ENCODE results near the gene LEMD3. TPM values are rescaled to one million over a fixed set of nuclear protein-coding genes. Genes with fewer than 3 reads are reported as not detected.

The LEMD3 gene
- total RNA-seq, 1 experiment from 2014 or later: 57.8 TPM

DNA sequence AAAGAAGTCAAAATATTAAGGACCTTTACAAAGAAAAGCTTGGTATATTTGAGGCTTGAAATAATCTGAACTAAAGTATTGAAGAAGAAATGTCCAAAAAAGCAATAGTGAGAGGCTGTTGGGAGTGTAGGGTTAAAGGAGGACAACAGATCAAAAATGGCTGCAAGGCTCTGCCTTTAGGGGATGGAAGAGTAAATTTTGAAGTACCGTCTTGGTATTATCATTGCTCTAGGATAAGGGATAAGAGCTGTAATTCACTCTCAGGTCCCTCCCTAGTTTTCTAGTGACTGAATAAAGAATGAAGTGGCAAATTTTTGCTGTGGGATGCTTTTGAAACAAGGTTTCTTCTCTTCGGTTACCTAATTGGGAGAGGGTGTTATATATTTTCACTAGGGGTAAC, 38.7 kb downstream of the LEMD3 start:
- Histone ChIP-seq H4K20me1 (ENCODE audit: low read length) (no peaks in the 10 kb centered on the region), H3K4me1 (ENCODE audit: insufficient read depth, low read length) (no peaks in the 10 kb centered on the region), H3K9me3 (ENCODE audit: low read length) (no peaks in the 10 kb centered on the region), H3K36me3 (ENCODE audit: low read depth, low read length) (0 out of 2 replicates have a peak, but pooled peaks cover 2% of the 10 kb centered on the region), H3F3A (ENCODE audit: low read length, unreplicated experiment) (no peaks in the 10 kb centered on the region), H3K9ac (ENCODE audit: low read length) (no peak overlapping the region), H3K4me2 (ENCODE audit: low read length) (no peak overlapping the region), H3K27me3 (ENCODE audit: low read length) (no peaks in the 10 kb centered on the region), H3K27ac (ENCODE audit: low read length) (no peak overlapping the region), H3K9me2 (replicated peaks; ENCODE audit: low read length) (no peaks in the 10 kb centered on the region), H3K4me3 (ENCODE audit: low read length) (no peak overlapping the region), H2AFZ (ENCODE audit: low read length) (no peak overlapping the region), H3K79me2 (ENCODE audit: low read length) (peaks cover 55% of the 10 kb centered on the region)
- no peak for ATAC-seq
- TF ChIP-seq EZH2phosphoT487 (IDR thresholded peaks at IDR 0.05; ENCODE audit: borderline replicate concordance, low read length) (no peak), EZH2 (IDR thresholded peaks at IDR 0.05; ENCODE audit: low read length, unreplicated experiment) (no peak)
- TF ChIP-seq, protein P1, sequence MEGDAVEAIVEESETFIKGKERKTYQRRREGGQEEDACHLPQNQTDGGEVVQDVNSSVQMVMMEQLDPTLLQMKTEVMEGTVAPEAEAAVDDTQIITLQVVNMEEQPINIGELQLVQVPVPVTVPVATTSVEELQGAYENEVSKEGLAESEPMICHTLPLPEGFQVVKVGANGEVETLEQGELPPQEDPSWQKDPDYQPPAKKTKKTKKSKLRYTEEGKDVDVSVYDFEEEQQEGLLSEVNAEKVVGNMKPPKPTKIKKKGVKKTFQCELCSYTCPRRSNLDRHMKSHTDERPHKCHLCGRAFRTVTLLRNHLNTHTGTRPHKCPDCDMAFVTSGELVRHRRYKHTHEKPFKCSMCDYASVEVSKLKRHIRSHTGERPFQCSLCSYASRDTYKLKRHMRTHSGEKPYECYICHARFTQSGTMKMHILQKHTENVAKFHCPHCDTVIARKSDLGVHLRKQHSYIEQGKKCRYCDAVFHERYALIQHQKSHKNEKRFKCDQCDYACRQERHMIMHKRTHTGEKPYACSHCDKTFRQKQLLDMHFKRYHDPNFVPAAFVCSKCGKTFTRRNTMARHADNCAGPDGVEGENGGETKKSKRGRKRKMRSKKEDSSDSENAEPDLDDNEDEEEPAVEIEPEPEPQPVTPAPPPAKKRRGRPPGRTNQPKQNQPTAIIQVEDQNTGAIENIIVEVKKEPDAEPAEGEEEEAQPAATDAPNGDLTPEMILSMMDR (conservative IDR thresholded peaks at IDR 0.05; ENCODE audit: low read depth, low read length): no peak
- intact Hi-C loops (cut with micrococcal nuclease): no loop called here
- BruUV-seq (replicated peaks): no TSS peak
- DNase-seq: no peak
- CTCF ChIA-PET: no interaction called here
- POLR2A ChIA-PET (ENCODE audit: unreplicated experiment): interaction anchor here (0.6 kb wide), 1 partner anchor 923 kb away, joined by 3 read pairs; the partner anchor contains the start of gene LLPH

DNA sequence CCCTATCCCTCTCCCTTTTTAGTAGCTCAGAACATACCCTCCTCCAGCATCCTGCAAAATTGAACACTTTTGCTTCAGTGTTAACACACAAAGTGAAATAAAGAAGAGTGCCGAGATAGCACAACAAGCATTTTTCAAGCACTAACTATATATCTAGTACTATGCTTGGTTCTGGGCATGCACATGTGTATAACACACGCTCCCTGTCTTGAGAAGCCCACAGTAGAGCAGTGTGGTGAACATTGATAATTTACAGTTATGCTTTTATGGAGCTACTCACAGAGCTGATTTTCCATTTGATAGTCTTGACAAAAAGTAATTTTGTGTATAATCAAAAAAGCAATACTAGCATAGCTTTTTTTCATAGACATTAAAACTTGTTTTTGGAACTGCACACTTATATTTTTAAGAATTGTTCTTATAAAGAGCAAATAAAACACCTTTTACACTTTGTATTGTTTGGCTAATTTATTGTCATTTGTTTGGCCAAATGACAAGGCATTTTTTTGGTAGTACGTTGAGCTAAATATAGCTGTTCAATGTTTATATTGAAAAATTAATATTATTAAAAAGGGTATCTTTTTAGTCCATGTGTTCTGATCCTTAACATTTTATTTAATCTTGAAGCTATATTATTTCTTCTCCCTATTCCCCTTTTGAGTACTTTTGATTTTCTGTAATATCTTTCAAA, 39.7 kb downstream of the LEMD3 start:
- no peak for ATAC-seq
- Histone ChIP-seq H3K9me3 (ENCODE audit: low read length) (no peaks in the 10 kb centered on the region), H3K9ac (ENCODE audit: low read length) (no peak overlapping the region), H3K36me3 (ENCODE audit: low read depth, low read length) (0 out of 2 replicates have a peak, but pooled peaks cover 2% of the 10 kb centered on the region), H3K9me2 (replicated peaks; ENCODE audit: low read length) (no peaks in the 10 kb centered on the region), H3K4me2 (ENCODE audit: low read length) (no peak overlapping the region), H3K27ac (ENCODE audit: low read length) (no peak overlapping the region), H4K20me1 (ENCODE audit: low read length) (no peaks in the 10 kb centered on the region), H2AFZ (ENCODE audit: low read length) (no peak overlapping the region), H3K4me3 (ENCODE audit: low read length) (no peak overlapping the region), H3F3A (ENCODE audit: low read length, unreplicated experiment) (no peaks in the 10 kb centered on the region), H3K4me1 (ENCODE audit: insufficient read depth, low read length) (no peaks in the 10 kb centered on the region), H3K27me3 (ENCODE audit: low read length) (no peaks in the 10 kb centered on the region), H3K79me2 (ENCODE audit: low read length) (peaks cover 45% of the 10 kb centered on the region)
- intact Hi-C loops (cut with micrococcal nuclease): no loop called here
- no TSS peak for BruUV-seq (replicated peaks)
- TF ChIP-seq, protein P1 (conservative IDR thresholded peaks at IDR 0.05; ENCODE audit: low read depth, low read length): no peak
- TF ChIP-seq EZH2 (IDR thresholded peaks at IDR 0.05; ENCODE audit: low read length, unreplicated experiment): no peak
- TF ChIP-seq EZH2phosphoT487 (IDR thresholded peaks at IDR 0.05; ENCODE audit: borderline replicate concordance, low read length): no peak
- no peak for DNase-seq
- ChIA-PET CTCF (no interaction called here), POLR2A (ENCODE audit: unreplicated experiment) (interaction anchor here (0.6 kb wide), 1 partner anchor 843 kb away, joined by 5 read pairs; no protein-coding TSS in a partner anchor)

DNA sequence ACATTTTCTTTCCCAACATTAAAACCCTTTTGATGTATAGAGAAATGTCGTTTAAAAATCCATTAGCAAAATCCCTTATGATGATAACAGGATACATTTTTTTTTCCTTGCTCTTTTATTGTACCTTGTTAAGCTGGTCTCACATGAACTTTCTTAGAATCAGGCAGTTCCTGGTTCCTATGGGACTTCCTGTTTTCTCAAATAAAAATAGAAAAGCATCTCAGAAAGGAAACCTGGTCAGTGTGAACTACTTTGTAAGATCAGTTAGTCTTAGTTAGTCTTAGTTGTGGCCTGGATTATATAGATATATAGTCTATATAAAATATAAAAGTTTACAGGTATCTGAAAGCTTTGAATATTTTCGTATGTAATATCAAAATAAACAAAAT, 40.3 kb downstream of the LEMD3 start:
- no peaks in the 10 kb centered on the region for H4K20me1 ChIP-seq (ENCODE audit: low read length)
- CTCF ChIA-PET: no interaction called here

More for the DNA sequence above, 40.3 kb downstream of the LEMD3 start:
- no peak overlapping the region for H3K4me2 ChIP-seq (ENCODE audit: low read length)
- no peaks in the 10 kb centered on the region for H3K9me2 ChIP-seq (replicated peaks; ENCODE audit: low read length)
- no peaks in the 10 kb centered on the region for H3K9me3 ChIP-seq (ENCODE audit: low read length)
- no peak for DNase-seq
- no peaks in the 10 kb centered on the region for H3K27me3 ChIP-seq (ENCODE audit: low read length)
- POLR2A ChIA-PET (ENCODE audit: unreplicated experiment): interaction anchor here (0.6 kb wide), 2 partner anchors 41 to 843 kb away, joined by 5 to 8 read pairs; no protein-coding TSS in a partner anchor
- H3K4me1 ChIP-seq (ENCODE audit: insufficient read depth, low read length): no peaks in the 10 kb centered on the region
- peaks cover 42% of the 10 kb centered on the region for H3K79me2 ChIP-seq (ENCODE audit: low read length)
- H3F3A ChIP-seq (ENCODE audit: low read length, unreplicated experiment): no peaks in the 10 kb centered on the region
- intact Hi-C loops (cut with micrococcal nuclease): no loop called here
- H3K9ac ChIP-seq (ENCODE audit: low read length): no peak overlapping the region
- ATAC-seq: no peak
- no peak overlapping the region for H3K4me3 ChIP-seq (ENCODE audit: low read length)
- no peak overlapping the region for H2AFZ ChIP-seq (ENCODE audit: low read length)
- no peak overlapping the region for H3K27ac ChIP-seq (ENCODE audit: low read length)
- TF ChIP-seq, protein P1 (conservative IDR thresholded peaks at IDR 0.05; ENCODE audit: low read depth, low read length): no peak
- TF ChIP-seq EZH2 (IDR thresholded peaks at IDR 0.05; ENCODE audit: low read length, unreplicated experiment) (no peak), EZH2phosphoT487 (IDR thresholded peaks at IDR 0.05; ENCODE audit: borderline replicate concordance, low read length) (no peak)
- H3K36me3 ChIP-seq (ENCODE audit: low read depth, low read length): 0 out of 2 replicates have a peak, but pooled peaks cover 2% of the 10 kb centered on the region
- BruUV-seq (replicated peaks): no TSS peak
